Upper lobe of left lung (tissue), 6 donors: ENCODE data around the gene APH1B. TPM values are rescaled to one million over a fixed set of nuclear protein-coding genes. Genes with fewer than 3 reads are reported as not detected.

Experiments
- ATAC-seq, 2 donors: fragments of 200-7000 bp; cut with Tn5 transposase; one replicate each; pipeline ENCODE4 v1.9.1; 2022; ENCODE audit warnings: mild to moderate bottlenecking in 2 of 2, moderate library complexity in 2 of 2; ENCODE audit not compliant: low FRiP score in 2 of 2
- DNase-seq, 2 donors: peaks; one replicate each; pipeline ENCODE4 v3.0.0-alpha.2; 2019 to 2020
- H3K27ac ChIP-seq, 4 donors: fragments of 200-600 bp; sonication (generic); one replicate each; pipeline ENCODE4 v1.5.1; 2016 to 2019
- H3K27me3 ChIP-seq, 4 donors: fragments of 200-600 bp; sonication (generic); one replicate each; pipeline ENCODE4 v1.5.1; 2017 to 2019
- H3K36me3 ChIP-seq, 4 donors: fragments of 200-600 bp; sonication (generic); one replicate each; pipeline ENCODE4 v1.5.1; 2016 to 2019
- H3K4me1 ChIP-seq, 4 donors: fragments of 200-600 bp; sonication (generic); one replicate each; pipeline ENCODE4 v1.5.1; 2018 to 2019
- H3K4me3 ChIP-seq, 4 donors: fragments of 200-600 bp; sonication (generic); one replicate each; pipeline ENCODE4 v1.5.1; 2017 to 2019; ENCODE audit warnings: mild to moderate bottlenecking in 2 of 4, moderate library complexity in 1 of 4
- H3K9me3 ChIP-seq, 4 donors: fragments of 200-600 bp; sonication (generic); one replicate each; pipeline ENCODE4 v1.5.1; 2018 to 2019
- EP300 ChIP-seq, 4 donors: sonication (generic); formaldehyde crosslinking; IDR thresholded peaks; one replicate each; pipeline ENCODE4 v1.5.1; 2017; ENCODE audit warnings: antibody characterized with exemption in 4 of 4, control low read depth in 2 of 4
- POLR2A ChIP-seq, 4 donors: fragments of 450-650 bp; IDR thresholded peaks; one replicate each; pipeline ENCODE4 v1.5.1; 2016 to 2017; ENCODE audit warnings: antibody characterized with exemption in 4 of 4, mild to moderate bottlenecking in 2 of 4
- POLR2AphosphoS5 ChIP-seq, 2 donors: sonication (generic); formaldehyde crosslinking; IDR thresholded peaks; one replicate each; pipeline ENCODE4 v1.5.1; 2017; ENCODE audit warnings: antibody characterized with exemption in 2 of 2
- WGBS, 2 donors: methylation state at CpG; one replicate each; pipeline ENCODE4 v1.1.5; 2017 to 2018; 5-methylcytosine and 5-hydroxymethylcytosine counted together
- total RNA-seq, 6 donors: library from RNA; depleted of rRNA in 4 of 6; stranded (reverse); fragments of >200 nt in 4 of 6; gene quantifications; one replicate each; pipeline versions ENCODE4 v1.1.0 to v1.2.1, GENCODE V29; 2016 to 2021
- TF ChIP-seq, protein P1 (sequence below), 6 experiments: fragments of 450-650 bp in 4 of 6; fragments of 200-600 bp in 2 of 6; sonication (generic) in 2 of 6; IDR thresholded peaks; one replicate each; pipeline ENCODE4 v1.5.1; 2016 to 2019; ENCODE audit warnings: antibody characterized with exemption in 6 of 6
- donor health status: DM: no; HTN: no; CAD: no; lungs with moderate emphysema.
- donor health status: DM: no; HTN: yes; CAD: no; lungs with severe emphysema.

APH1B gene
- total RNA-seq, 6 donors from 2014 or later = 4.9 to 28.9 (median 12.4) TPM

DNA sequence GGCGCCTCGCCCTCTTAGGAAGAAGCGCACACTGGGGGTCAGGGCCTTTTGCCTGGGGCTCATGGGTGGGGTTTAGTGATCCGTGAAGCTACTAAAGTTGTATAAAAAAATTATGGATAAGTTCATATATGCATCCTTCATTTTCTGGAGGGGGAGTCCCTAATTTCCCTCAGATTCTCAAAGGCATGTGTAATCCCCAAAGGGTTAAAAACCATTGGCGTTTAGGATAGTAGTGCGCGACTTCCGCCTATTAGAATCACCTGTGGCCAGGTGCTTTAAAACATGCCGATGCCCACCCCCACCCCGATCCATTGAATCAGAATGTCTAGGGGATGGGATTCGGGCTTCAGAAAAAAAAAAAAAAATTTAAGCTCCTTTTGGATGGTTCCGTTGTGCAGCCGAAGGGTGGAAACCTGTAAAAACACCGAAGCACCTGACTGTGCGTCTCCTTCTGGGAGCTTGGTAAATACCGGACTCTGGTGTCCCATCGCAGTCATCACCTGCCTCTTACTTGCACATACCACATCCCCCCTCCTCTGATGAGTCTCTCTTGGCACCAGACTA, 570 bp downstream of the APH1B start:
- peak overlapping the region; percentile 76 to 93 (median 86) for H3K27ac ChIP-seq
- peak in 1 of 2 donors; percentile 39 for DNase-seq
- 15 to 22% methylated on average over 17 of the region's 17 CpGs for WGBS, 2 donors
- no peak for TF ChIP-seq EP300 (IDR thresholded peaks at IDR 0.05)
- no peak for TF ChIP-seq POLR2AphosphoS5 (IDR thresholded peaks at IDR 0.05)
- no peak for TF ChIP-seq POLR2A (IDR thresholded peaks at IDR 0.05)
- TF ChIP-seq, protein P1, sequence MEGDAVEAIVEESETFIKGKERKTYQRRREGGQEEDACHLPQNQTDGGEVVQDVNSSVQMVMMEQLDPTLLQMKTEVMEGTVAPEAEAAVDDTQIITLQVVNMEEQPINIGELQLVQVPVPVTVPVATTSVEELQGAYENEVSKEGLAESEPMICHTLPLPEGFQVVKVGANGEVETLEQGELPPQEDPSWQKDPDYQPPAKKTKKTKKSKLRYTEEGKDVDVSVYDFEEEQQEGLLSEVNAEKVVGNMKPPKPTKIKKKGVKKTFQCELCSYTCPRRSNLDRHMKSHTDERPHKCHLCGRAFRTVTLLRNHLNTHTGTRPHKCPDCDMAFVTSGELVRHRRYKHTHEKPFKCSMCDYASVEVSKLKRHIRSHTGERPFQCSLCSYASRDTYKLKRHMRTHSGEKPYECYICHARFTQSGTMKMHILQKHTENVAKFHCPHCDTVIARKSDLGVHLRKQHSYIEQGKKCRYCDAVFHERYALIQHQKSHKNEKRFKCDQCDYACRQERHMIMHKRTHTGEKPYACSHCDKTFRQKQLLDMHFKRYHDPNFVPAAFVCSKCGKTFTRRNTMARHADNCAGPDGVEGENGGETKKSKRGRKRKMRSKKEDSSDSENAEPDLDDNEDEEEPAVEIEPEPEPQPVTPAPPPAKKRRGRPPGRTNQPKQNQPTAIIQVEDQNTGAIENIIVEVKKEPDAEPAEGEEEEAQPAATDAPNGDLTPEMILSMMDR (IDR thresholded peaks at IDR 0.05) = no peak
- H3K4me3 ChIP-seq = peak overlapping the region; percentile 66 to 86 (median 67)
- no peaks in the 10 kb centered on the region for H3K27me3 ChIP-seq
- peaks cover 0 to 4% (median 0%) of the 10 kb centered on the region in 4 donors for H3K36me3 ChIP-seq
- ATAC-seq = no peak
- peaks cover 0 to 30% (median 9%) of the 10 kb centered on the region in 4 donors for H3K4me1 ChIP-seq
- H3K9me3 ChIP-seq = no peaks in the 10 kb centered on the region

DNA sequence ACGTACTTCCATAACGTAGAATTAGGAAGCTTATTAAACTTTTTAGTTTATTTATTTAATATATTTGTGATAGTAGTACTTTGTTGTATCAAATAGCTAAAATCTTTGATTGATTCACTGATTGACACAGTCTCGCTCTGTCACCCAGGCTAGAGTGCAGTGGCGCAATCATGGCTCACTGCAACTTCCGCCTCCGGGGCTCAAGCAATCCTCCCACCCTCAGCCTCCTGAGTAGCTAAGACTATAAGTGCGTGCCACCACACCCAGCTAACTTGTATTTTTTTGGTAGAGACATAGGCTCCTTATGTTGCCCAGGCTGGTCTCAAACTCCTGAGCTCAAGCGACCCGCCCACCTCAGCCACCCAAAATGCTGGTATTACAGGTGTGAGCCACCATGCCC, 5.7 kb downstream of the APH1B start:
- TF ChIP-seq, protein P1 (IDR thresholded peaks at IDR 0.05) = no peak
- TF ChIP-seq POLR2A (IDR thresholded peaks at IDR 0.05) (peak in 1 of 4 donors; percentile 56), EP300 (IDR thresholded peaks at IDR 0.05) (no peak), POLR2AphosphoS5 (IDR thresholded peaks at IDR 0.05) (peak in 1 of 2 donors; percentile 47)
- DNase-seq = peak in 1 of 2 donors; percentile 75
- Histone ChIP-seq H3K27me3 (no peaks in the 10 kb centered on the region), H3K27ac (peak overlapping the region; percentile 19 to 72 (median 54)), H3K4me1 (peaks cover 0 to 12% (median 5%) of the 10 kb centered on the region in 4 donors), H3K4me3 (no peak overlapping the region), H3K9me3 (no peaks in the 10 kb centered on the region), H3K36me3 (peaks cover 0 to 19% (median 7%) of the 10 kb centered on the region in 4 donors)
- WGBS, 2 donors = 65 to 73% methylated on average over 9 of the region's 9 CpGs
- peak in 1 of 2 donors; percentile 69 for ATAC-seq

DNA sequence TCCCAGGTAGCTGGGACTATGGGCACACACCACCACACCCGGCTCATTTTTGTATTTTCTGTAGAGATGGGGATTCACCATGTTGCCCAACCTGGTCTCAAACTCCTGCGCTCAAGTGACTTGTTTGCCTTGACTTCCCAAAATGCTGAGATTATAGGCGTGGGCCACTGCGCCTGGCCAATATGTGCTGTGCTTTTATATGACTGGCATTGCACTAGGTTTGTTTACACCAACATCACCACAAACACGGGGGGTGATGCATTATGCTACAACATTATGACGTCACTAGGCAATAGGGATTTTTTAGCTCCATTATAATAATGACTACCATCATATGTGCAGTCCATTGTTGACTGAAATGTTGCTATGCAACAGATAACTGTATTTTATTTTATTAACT, 6.9 kb downstream of the APH1B start:
- 94 to 98% methylated on average over 5 to 6 of the region's 6 CpGs for WGBS, 2 donors
- DNase-seq = no peak
- Histone ChIP-seq H3K4me3 (no peak overlapping the region), H3K36me3 (peaks cover 0 to 19% (median 7%) of the 10 kb centered on the region in 4 donors), H3K9me3 (no peaks in the 10 kb centered on the region), H3K27me3 (no peaks in the 10 kb centered on the region), H3K27ac (no peak overlapping the region), H3K4me1 (peaks cover 3 to 13% (median 6%) of the 10 kb centered on the region in 4 donors)
- no peak for ATAC-seq
- no peak for TF ChIP-seq EP300 (IDR thresholded peaks at IDR 0.05)
- TF ChIP-seq POLR2A (IDR thresholded peaks at IDR 0.05) = no peak
- TF ChIP-seq, protein P1 (IDR thresholded peaks at IDR 0.05) = no peak
- no peak for TF ChIP-seq POLR2AphosphoS5 (IDR thresholded peaks at IDR 0.05)

DNA sequence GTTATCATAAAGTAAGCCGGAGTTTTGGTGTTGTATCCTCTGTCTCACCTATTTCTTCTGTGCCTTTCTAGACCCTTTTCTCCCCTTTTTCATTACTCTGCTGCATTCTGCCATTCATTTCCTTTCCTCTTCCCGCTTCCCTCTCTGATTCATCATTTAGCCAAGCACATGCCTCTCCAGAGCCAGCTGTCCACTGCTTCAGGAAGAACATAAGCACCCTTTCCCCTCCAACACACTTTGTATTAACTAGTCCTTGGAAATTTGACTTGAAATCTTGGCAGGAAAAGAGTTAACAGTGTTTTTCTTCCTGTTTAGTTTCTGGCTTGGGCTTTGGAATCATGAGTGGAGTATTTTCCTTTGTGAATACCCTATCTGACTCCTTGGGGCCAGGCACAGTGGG, 9.7 kb downstream of the APH1B start:
- Histone ChIP-seq H3K4me3 (no peak overlapping the region), H3K9me3 (no peaks in the 10 kb centered on the region), H3K27ac (no peak overlapping the region), H3K4me1 (peaks cover 3 to 19% (median 11%) of the 10 kb centered on the region in 4 donors), H3K27me3 (no peaks in the 10 kb centered on the region), H3K36me3 (peaks cover 0 to 19% (median 4%) of the 10 kb centered on the region in 4 donors)
- no peak for ATAC-seq
- DNase-seq = no peak
- no peak for TF ChIP-seq POLR2AphosphoS5 (IDR thresholded peaks at IDR 0.05)
- 74 to 83% methylated on average over 2 of the region's 2 CpGs for WGBS, 2 donors

DNA sequence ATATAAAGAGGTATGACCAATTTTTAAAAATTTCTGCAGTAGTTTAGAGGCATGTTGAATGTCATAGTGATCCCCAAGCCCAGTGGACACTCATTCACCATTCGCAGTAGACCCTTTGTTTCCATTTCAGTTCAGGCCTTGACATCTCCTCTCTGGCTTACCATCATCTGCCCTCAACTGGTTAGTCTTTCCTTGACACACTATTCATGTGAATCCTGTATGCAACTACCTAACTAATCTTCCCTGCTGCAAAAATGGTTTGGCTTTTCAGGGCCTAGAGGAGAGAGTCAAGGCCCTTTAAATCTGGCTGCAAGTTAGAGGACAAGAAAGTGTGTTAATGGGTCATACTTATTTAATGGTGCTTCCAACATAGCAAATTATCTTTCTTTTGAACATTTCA, 10.9 kb downstream of the APH1B start:
- Histone ChIP-seq H3K4me1 (peaks cover 0 to 19% (median 11%) of the 10 kb centered on the region in 4 donors), H3K27ac (no peak overlapping the region), H3K27me3 (no peaks in the 10 kb centered on the region), H3K36me3 (peaks cover 0 to 19% (median 4%) of the 10 kb centered on the region in 4 donors), H3K9me3 (no peaks in the 10 kb centered on the region), H3K4me3 (no peak overlapping the region)
- no peak for DNase-seq
- ATAC-seq = no peak
- WGBS, 2 donors = 76 to 77% methylated on average over 1 of the region's 1 CpG
- no peak for TF ChIP-seq POLR2AphosphoS5 (IDR thresholded peaks at IDR 0.05)
- TF ChIP-seq, protein P1 (IDR thresholded peaks at IDR 0.05) = no peak
- no peak for TF ChIP-seq POLR2A (IDR thresholded peaks at IDR 0.05)
- no peak for TF ChIP-seq EP300 (IDR thresholded peaks at IDR 0.05)
